ENCODE measurements around the gene AADAT.
A peak's percentile ranks its signal among the peaks of the same experiment; 100 is the strongest.

Gene AADAT

DNA sequence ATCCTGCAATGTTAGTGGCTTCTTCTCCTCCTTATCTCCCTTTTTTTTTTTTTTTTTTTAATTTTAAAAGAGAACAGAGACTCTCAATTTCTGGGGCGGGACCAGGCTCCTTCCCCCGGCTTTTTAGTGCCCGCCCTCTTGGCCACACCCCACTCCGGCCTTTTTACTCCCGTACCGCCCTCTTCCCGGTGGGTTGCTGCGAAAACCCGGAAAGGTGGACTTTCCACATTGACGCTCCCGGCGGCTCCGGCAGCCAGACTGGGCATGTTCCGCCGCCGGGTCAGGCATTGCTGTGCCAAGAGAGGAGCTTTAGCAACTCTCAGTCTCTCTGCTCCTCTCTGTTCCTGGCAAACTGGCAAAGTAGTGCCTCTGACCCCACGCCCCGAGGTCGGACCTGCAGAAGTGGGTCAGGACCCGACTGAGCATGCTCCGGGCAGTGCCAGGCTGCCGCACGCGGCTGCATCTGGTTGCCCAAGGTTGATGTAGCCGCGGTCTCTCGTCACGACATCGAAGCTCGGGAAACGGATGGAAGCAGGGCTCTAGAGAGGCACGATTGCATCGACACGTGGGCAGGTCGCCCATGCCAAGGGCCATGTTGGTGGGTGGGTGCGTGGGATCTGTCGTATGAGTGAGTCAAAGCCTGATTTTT lies 62.5 kb downstream of the AADAT start:
- DNase-seq, result peak; percentile 78

DNA sequence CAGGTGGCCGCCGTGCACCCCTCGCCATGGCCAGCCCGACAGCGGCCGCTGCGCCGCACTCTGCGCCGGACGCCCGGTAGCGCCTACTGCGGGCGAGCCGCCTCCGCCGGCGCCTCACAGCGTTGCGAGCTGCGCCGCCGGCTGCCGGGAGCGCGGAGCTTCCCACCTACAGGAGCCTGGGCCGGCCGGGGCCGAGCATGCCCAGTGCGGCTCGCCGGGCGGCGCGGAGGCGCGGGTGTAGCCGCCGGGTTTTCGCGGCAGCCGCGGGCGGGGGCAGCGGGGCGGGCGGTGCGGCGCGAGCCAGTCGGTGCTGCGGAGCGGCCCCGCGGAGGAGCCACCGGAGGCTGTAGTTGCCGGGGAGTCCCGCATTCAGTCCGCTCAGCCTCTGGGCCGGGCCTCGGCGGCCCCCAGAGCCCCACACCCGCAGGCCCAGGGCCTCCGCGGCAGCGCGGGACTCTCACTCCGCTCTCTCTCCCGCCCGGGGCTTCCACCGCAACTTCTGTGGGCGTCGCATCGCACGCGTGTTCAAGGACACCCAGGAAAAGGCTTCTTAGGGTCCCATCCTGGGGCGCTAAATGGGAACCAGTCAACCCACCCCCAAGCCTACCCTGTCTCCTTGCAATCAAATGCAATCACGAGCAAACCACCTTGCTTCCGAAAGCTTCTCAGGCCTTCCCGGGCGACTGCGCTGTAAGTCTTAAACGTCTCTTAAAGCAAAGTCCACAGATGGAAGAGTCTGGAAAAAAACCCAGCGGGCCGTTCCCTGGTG lies 63.3 kb downstream of the AADAT start, which contains the start of gene MFAP3L:
TSS of gene MFAP3L (minus strand) at position 143 of the 769 bp plus-strand sequence. CDS start 20,518 bp downstream, outside the sequence.
- peak; percentile 65 for DNase-seq

DNA sequence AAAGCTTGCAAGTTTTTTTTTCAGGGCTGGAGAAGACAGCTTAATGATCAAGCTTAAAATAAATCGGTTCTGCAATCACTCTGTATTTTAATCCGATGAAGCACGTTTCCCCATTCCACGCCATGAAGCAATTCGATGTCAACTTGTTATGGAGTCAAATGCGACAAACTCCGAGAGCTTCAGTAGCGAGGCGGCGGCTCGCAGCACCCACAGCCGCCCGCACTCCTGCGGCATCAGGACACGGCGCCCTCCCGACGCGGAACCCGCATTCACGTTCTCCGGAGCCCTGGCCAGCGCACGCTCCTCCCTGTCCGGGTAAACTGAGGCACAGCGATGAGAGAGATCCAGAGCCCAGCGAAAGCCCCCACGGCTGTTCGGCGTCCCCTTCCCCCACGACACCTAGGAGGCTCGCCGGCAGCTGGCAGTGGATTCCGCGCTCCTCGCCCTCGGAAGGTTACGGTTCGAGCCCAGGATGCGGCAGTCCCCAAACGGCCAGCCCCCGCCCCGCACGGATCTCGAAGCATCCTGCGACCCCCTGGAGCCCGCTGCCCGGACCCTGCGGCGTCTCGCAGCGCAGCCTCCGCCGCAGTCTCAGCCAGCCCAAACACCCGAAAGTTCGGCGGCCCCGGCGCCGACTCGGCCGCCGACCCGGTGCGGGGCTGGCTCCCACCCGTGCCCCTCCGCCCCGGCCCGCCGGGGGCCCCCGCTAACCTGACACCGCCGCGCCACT lies 64.1 kb downstream of the AADAT start:
- no peak for DNase-seq

DNA sequence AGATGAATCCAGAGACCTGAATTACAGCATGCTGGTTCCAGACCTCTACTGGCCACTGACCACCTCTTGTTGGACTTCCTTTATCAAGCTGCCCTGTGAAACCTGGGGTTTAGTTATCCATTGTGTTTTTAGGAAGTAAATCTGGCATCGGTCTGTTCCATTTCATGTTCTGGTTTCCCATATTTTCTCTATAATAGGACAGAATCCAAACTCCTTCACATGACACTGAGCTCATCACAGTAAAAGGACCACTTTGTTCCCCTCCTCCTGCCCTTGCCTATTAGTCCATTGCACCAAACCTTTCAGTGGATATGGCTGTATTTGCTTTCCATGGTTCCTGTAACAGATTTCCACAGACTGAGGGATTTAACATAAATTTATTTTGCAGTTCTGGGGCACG lies 67.5 kb downstream of the AADAT start:
- no peak for DNase-seq

DNA sequence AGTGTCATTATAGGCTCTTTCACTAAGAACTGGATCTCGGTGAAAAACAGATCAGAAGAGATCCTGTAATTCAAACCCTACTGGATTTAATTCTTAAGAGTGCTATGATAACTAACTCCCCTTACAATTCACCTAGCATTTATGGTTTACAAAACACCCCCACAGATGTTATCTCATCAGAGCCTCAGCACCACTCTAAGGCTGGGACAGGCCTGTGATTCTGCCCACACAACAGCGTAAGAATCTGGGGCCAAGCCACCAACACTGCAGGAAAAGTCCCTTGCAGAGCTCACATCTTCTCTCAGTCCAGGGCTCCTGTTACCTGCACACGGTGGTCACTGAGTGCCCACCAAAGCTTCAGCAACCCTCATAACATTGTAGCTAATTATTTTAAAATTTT lies 72.5 kb downstream of the AADAT start:
- DNase-seq, result no peak

DNA sequence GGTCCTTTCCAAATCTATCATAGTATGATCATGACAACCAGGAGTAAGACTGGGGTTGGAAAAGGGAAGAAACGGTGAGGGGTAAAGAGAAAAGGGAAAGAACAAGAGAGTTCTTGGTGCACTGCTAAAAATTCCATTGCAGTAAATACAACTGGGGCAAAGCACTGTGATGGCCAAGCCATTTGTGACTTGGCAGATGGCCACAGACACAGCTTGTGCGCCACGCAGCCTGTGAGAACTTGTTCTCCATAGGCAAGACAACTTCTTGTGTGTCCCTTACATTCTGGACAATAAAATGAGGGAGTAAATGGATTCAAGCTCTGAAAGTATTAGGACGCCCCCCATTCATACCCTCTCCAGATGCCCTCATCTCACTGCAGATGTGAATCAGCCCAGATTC lies 74.5 kb downstream of the AADAT start:
- DNase-seq, result no peak

DNA sequence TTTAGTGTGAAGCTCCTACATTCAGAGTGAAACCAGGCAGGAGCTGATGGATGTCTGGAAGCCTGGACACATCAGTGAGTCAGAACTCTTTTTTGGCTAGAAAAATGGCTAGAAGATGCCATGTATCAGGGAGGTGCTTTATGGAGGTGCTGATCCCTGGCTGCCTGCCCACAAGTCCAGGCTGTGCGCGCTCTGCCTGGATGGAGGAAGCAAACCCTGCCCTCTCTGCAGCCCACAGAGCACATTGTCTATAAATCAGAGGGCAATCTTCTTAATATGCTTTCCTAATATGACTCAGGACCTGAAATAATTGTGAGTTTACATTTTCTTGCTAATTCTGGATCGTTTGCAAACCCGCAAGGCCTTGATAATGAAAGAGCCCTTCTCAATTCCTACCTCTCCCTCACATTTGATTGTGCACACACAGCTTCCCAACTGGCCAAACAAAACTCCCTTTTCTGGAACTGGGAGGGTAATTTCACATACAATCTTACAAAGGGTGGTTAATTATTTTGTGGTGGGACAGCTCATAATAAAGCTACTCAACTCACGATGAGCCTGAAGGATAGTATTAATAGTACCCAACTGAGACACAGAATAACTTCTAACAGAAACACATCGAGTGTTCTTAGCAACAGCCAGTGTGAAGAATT lies 75.3 kb downstream of the AADAT start:
- DNase-seq, result no peak

DNA sequence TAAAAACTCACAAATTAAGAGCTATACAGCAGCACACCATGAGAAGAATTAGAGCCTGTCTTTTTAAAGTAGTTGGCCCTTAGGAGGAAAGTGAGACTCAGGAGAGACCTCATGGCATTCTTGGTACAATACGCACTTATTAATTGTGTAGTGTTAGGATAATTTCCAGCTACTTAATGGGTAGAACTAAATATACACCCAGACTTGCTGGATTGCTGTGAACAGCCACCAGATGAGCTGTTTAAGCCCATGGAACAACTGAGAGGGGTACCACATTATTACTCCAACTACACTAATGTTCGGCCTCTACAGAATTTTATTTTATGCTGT lies 77.2 kb downstream of the AADAT start:
- no peak for DNase-seq

DNA sequence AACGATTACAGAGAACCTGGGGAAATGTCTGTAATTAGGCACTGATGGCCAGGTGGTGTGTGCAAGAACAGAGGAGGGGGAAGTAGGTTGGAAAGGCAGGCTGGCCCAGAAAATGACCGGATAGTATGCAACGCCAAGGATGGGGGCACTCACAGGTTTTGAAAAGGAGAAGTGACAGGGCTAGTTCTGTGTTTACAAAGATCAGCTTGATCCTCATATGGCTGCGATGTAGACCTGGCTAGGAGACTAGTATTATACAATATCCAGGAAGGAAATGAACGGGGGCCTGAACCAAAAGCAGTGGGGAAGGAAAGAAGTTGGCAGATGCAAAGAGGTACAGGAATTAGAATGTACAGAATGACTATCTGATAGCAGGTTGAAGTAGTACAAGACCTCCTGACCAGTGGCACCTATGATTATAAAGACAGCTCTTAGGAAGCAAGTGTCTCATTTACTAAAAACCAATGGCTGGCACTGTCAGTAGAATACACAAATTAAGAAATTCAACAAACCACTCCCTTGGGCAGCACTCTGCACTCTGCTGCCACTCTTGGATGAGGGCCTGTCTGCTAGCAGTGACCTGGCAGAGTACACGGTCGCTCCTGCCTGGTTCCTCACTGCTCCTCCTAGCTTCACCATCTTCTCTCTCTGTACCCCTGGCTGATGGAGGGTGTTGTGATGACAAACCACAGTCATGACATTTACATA lies 77.7 kb downstream of the AADAT start:
- no peak for DNase-seq

Measured in effector CD4-positive, alpha-beta T cell (primary cell).